Measurements from ENCODE around the gene PERP.

GRCh38 chr6:138142806-138143205 lies 35.6 kb upstream of the PERP start:
- TF ChIP-seq CTCF (IDR thresholded peaks at IDR 0.05): no peak
- no peak for TF ChIP-seq POLR2A (IDR thresholded peaks at IDR 0.05)

Measured in right lobe of liver (tissue), 4 donors.